Measurements from ENCODE around the gene ANKRD11. TPM values are rescaled to one million over a fixed set of nuclear protein-coding genes. Genes with fewer than 3 reads are reported as not detected.

ANKRD11 gene
- 100 to 1,000 TPM; 126 to 133 TPM for total RNA-seq

- Mint-ChIP-seq H3K27me3 (no peaks in the 10 kb centered on the region), H3K36me3 (peaks cover 15% of the 10 kb centered on the region), H3K4me1 (ENCODE audit: low read depth) (peaks cover 48% of the 10 kb centered on the region), H3K4me3 (peak within 1 kb of the TSS; percentile 84), H3K9me3 (no peaks in the 10 kb centered on the region), H3K27ac (peak within 1 kb of the TSS; percentile 93)
- peak; percentile 99 for DNase-seq
- ChIA-PET CTCF (interaction anchor here (0.8 to 1.0 kb wide), 2 partner anchors 17 to 171 kb away, joined by 4 to 5 read pairs; partner anchors contain the start of gene SPG7), POLR2A (interaction anchor here (0.7 to 3.4 kb wide), 5 partner anchors 15 to 249 kb away, joined by 3 to 32 read pairs (median 5); partner anchors contain the start of gene SPG7)
- intact Hi-C loops (cut with micrococcal nuclease), result loop anchor here (1.0 to 5.0 kb wide), 4 partner anchors 15 to 838 kb away; partner anchors contain the start of gene CYBA
These were observed at the start of gene ANKRD11 for GRCh38 chr16:89490439-89491237. Gene ANKRD11 (minus strand): TSS chr16:89490561. CDS start chr16:89317019, 173,542 bp downstream.

- H3K27ac Mint-ChIP-seq, result no peak overlapping the region
- DNase-seq, result no peak
- H3K36me3 Mint-ChIP-seq, result peaks cover 26% of the 10 kb centered on the region
- H3K4me3 Mint-ChIP-seq, result no peak overlapping the region
- no peaks in the 10 kb centered on the region for H3K27me3 Mint-ChIP-seq
- CTCF ChIA-PET, result no interaction called here
- intact Hi-C loops (cut with micrococcal nuclease), result no loop called here
- no peaks in the 10 kb centered on the region for H3K9me3 Mint-ChIP-seq
- POLR2A ChIA-PET, result no interaction called here
- peaks cover 21% of the 10 kb centered on the region for H3K4me1 Mint-ChIP-seq (ENCODE audit: low read depth)
These were observed 47.9 kb upstream of the ANKRD11 start for GRCh38 chr16:89538286-89538685.

- H3K4me1 Mint-ChIP-seq (ENCODE audit: low read depth), result peaks cover 21% of the 10 kb centered on the region
- H3K4me3 Mint-ChIP-seq, result no peak overlapping the region
- ChIA-PET POLR2A (no interaction called here), CTCF (no interaction called here)
- intact Hi-C loops (cut with micrococcal nuclease), result no loop called here
- H3K27ac Mint-ChIP-seq, result no peak overlapping the region
- DNase-seq, result no peak
- no peaks in the 10 kb centered on the region for H3K27me3 Mint-ChIP-seq
- peaks cover 30% of the 10 kb centered on the region for H3K36me3 Mint-ChIP-seq
- no peaks in the 10 kb centered on the region for H3K9me3 Mint-ChIP-seq
These were observed 47.2 kb upstream of the ANKRD11 start for GRCh38 chr16:89537549-89537925.

GRCh38 chr16:89536886-89537548 is 46.7 kb upstream of the ANKRD11 start:
- Mint-ChIP-seq H3K9me3 (no peaks in the 10 kb centered on the region), H3K4me3 (no peak overlapping the region), H3K4me1 (ENCODE audit: low read depth) (peaks cover 21% of the 10 kb centered on the region), H3K27me3 (no peaks in the 10 kb centered on the region), H3K27ac (no peak overlapping the region), H3K36me3 (peaks cover 33% of the 10 kb centered on the region)
- no peak for DNase-seq
- POLR2A ChIA-PET, result no interaction called here
- CTCF ChIA-PET, result no interaction called here
- intact Hi-C loops (cut with micrococcal nuclease), result no loop called here

- H3K9me3 Mint-ChIP-seq, result no peaks in the 10 kb centered on the region
- no peak overlapping the region for H3K27ac Mint-ChIP-seq
- DNase-seq, result no peak
- H3K4me3 Mint-ChIP-seq, result no peak overlapping the region
- H3K27me3 Mint-ChIP-seq, result no peaks in the 10 kb centered on the region
- CTCF ChIA-PET, result no interaction called here
- peaks cover 20% of the 10 kb centered on the region for H3K4me1 Mint-ChIP-seq (ENCODE audit: low read depth)
- POLR2A ChIA-PET, result no interaction called here
- peaks cover 36% of the 10 kb centered on the region for H3K36me3 Mint-ChIP-seq
- intact Hi-C loops (cut with micrococcal nuclease), result no loop called here
These were observed 46.0 kb upstream of the ANKRD11 start for GRCh38 chr16:89536371-89536770.

- ChIA-PET CTCF (interaction anchor here (1.6 kb wide), 1 partner anchor 23 kb away, joined by 4 read pairs; no protein-coding TSS in a partner anchor), POLR2A (interaction anchor here (0.6 kb wide), 1 partner anchor 33 kb away, joined by 3 read pairs; no protein-coding TSS in a partner anchor)
- H3K27ac Mint-ChIP-seq, result peak overlapping the region; percentile 20
- H3K4me1 Mint-ChIP-seq (ENCODE audit: low read depth), result peaks cover 18% of the 10 kb centered on the region
- no peaks in the 10 kb centered on the region for H3K27me3 Mint-ChIP-seq
- no peak overlapping the region for H3K4me3 Mint-ChIP-seq
- peak; percentile 42 for DNase-seq
- H3K9me3 Mint-ChIP-seq, result no peaks in the 10 kb centered on the region
- H3K36me3 Mint-ChIP-seq, result peaks cover 37% of the 10 kb centered on the region
- intact Hi-C loops (cut with micrococcal nuclease), result no loop called here
These were observed 43.9 kb upstream of the ANKRD11 start for GRCh38 chr16:89534252-89534756.

GRCh38 chr16:89531821-89532526 is 41.6 kb upstream of the ANKRD11 start:
- Mint-ChIP-seq H3K36me3 (peaks cover 45% of the 10 kb centered on the region), H3K27ac (no peak overlapping the region), H3K27me3 (no peaks in the 10 kb centered on the region), H3K4me3 (no peak overlapping the region), H3K4me1 (ENCODE audit: low read depth) (peaks cover 18% of the 10 kb centered on the region), H3K9me3 (no peaks in the 10 kb centered on the region)
- DNase-seq, result no peak
- intact Hi-C loops (cut with micrococcal nuclease), result no loop called here
- ChIA-PET CTCF (no interaction called here), POLR2A (no interaction called here)

- no peaks in the 10 kb centered on the region for H3K27me3 Mint-ChIP-seq
- peaks cover 52% of the 10 kb centered on the region for H3K36me3 Mint-ChIP-seq
- CTCF ChIA-PET, result no interaction called here
These were observed 40.3 kb upstream of the ANKRD11 start for GRCh38 chr16:89530401-89531381.

GRCh38 chr16:89529097-89529496 is 38.7 kb upstream of the ANKRD11 start:
- Mint-ChIP-seq H3K36me3 (peaks cover 41% of the 10 kb centered on the region), H3K4me1 (ENCODE audit: low read depth) (peaks cover 3% of the 10 kb centered on the region), H3K4me3 (no peak overlapping the region), H3K9me3 (no peaks in the 10 kb centered on the region), H3K27me3 (no peaks in the 10 kb centered on the region), H3K27ac (no peak overlapping the region)
- POLR2A ChIA-PET, result no interaction called here
- DNase-seq, result no peak
- intact Hi-C loops (cut with micrococcal nuclease), result no loop called here
- CTCF ChIA-PET, result no interaction called here

More at GRCh38 chr16:89530401-89531381, 40.3 kb upstream of the ANKRD11 start:
- no peak for DNase-seq
- H3K4me3 Mint-ChIP-seq, result no peak overlapping the region
- intact Hi-C loops (cut with micrococcal nuclease), result no loop called here
- H3K9me3 Mint-ChIP-seq, result no peaks in the 10 kb centered on the region
- no peak overlapping the region for H3K27ac Mint-ChIP-seq
- peaks cover 18% of the 10 kb centered on the region for H3K4me1 Mint-ChIP-seq (ENCODE audit: low read depth)
- POLR2A ChIA-PET, result no interaction called here

- intact Hi-C loops (cut with micrococcal nuclease), result no loop called here
- H3K27me3 Mint-ChIP-seq, result no peaks in the 10 kb centered on the region
- H3K27ac Mint-ChIP-seq, result no peak overlapping the region
These were observed 35.0 kb upstream of the ANKRD11 start for GRCh38 chr16:89525146-89525913.

More at GRCh38 chr16:89525146-89525913, 35.0 kb upstream of the ANKRD11 start:
- Mint-ChIP-seq H3K36me3 (peaks cover 31% of the 10 kb centered on the region), H3K4me3 (no peak overlapping the region), H3K9me3 (no peaks in the 10 kb centered on the region), H3K4me1 (ENCODE audit: low read depth) (no peaks in the 10 kb centered on the region)
- ChIA-PET POLR2A (no interaction called here), CTCF (no interaction called here)
- DNase-seq, result no peak
